ENCODE measurements around the gene NPY. TPM values are rescaled to one million over a fixed set of nuclear protein-coding genes. Genes with fewer than 3 reads are reported as not detected.

The NPY gene
- total and polyA plus RNA-seq, 9 of the 15 experiments (the other 6 are each of a cell fraction or from before 2014, with no cell fraction given) = not detected

- no peaks in the 10 kb centered on the region for H3K9me3 ChIP-seq (replicated peaks; ENCODE audit: control insufficient read depth, insufficient read depth, low read depth, low read length)
- peaks cover 2 to 7% of the 10 kb centered on the region in 2 experiments; a peak in 4 of 5 replicates for H3K27me3 ChIP-seq (ENCODE audit: control insufficient read depth in 2 of 2, insufficient read depth in 2 of 2, low read length in 2 of 2)
- in situ Hi-C loops (cut with MboI) (no loop called here), intact Hi-C loops (cut with micrococcal nuclease) (loop anchor here (2.0 kb wide), 1 partner anchor 809 kb away; no protein-coding TSS in a partner anchor)
- no TSS peak for BruUV-seq (replicated peaks)
- no peak overlapping the region for H3K4me3 ChIP-seq
- DNase-seq (ENCODE audit: extremely low read depth in 1 of 4, low spot score in 3 of 4) (peak; percentile 16 to 72 (median 32)), ATAC-seq (peak; percentile 95), FAIRE-seq (peak; percentile 92)
- H3K9ac ChIP-seq (ENCODE audit: insufficient read depth in 1 of 2, low read depth in 2 of 2, low read length in 2 of 2) = no peak overlapping the region
- no peaks in the 10 kb centered on the region for H3K9me1 ChIP-seq (ENCODE audit: control insufficient read depth, insufficient read depth, low read length)
- H3K4me1 ChIP-seq (replicated peaks in 1 of 2; ENCODE audit: control insufficient read depth in 2 of 2, insufficient read depth in 2 of 2, low read length in 2 of 2) = no peaks in the 10 kb centered on the region; a peak in 1 of 5 replicates
- no peaks in the 10 kb centered on the region for H3K79me2 ChIP-seq (ENCODE audit: control insufficient read depth, insufficient read depth, low read length)
- CTCF ChIA-PET (ENCODE audit: low intra/inter-chr PET ratio) = interaction anchor here (0.7 to 1.5 kb wide), 5 partner anchors 263 to 803 kb away, joined by 3 to 7 read pairs (median 4); no protein-coding TSS in a partner anchor
- H3K27ac ChIP-seq (ENCODE audit: extremely low read depth, low read depth, low read length) = no peak overlapping the region
- H3K36me3 ChIP-seq (ENCODE audit: control insufficient read depth, insufficient read depth, low read length) = no peaks in the 10 kb centered on the region
- no peak overlapping the region for H2AFZ ChIP-seq (ENCODE audit: low read depth, low read length)
- H4K20me1 ChIP-seq (replicated peaks; ENCODE audit: control insufficient read depth, insufficient read depth, low read length) = no peaks in the 10 kb centered on the region
- WGBS (ENCODE audit: insufficient coverage, low coverage, missing lambda C conversion rate) = 0% methylated on average over 5 of the region's 5 CpGs
- POLR2A ChIA-PET = no interaction called here
- H3K4me2 ChIP-seq (ENCODE audit: insufficient read depth, low read length) = no peak overlapping the region
- TF ChIP-seq CTBP1 (IDR thresholded peaks at IDR 0.05; ENCODE audit: borderline replicate concordance) (0 out of 2 replicates have a peak, but pooled peaks have one; percentile 19), RCOR1 (IDR thresholded peaks at IDR 0.05; ENCODE audit: borderline replicate concordance in 1 of 2, low read depth in 2 of 2, low read length in 2 of 2) (0 out of 4 replicates have a peak, but pooled peaks of 1 of the 2 experiments have one; percentile 19), EGR1 (conservative IDR thresholded peaks at IDR 0.05) (peak; percentile 86), AFF4 (CRISPR knock-in tag; IDR thresholded peaks at IDR 0.05) (no peak), CREM (IDR thresholded peaks at IDR 0.05; ENCODE audit: low read depth) (peak; percentile 78), SMC3 (conservative IDR thresholded peaks at IDR 0.05; ENCODE audit: insufficient read depth, low read depth, low read length) (peak; percentile 48; the same call in 1 of the 2 replicates), DEAF1 (CRISPR knock-in tag; IDR thresholded peaks at IDR 0.05) (peak; percentile 44; the same call in 1 of the 2 replicates), PKNOX1 (IDR thresholded peaks at IDR 0.05) (peak; percentile 81), HMBOX1 (IDR thresholded peaks at IDR 0.05) (0 out of 2 replicates have a peak, but pooled peaks have one; percentile 21), GTF2A2 (tag; IDR thresholded peaks at IDR 0.05) (no peak)
These were observed 6.1 kb downstream of the NPY start for GRCh38 chr7:24290004-24290641.

Data from K562 (cell line).